LNCAP (cell line): ENCODE data around the gene OASL.

Source experiments
- TF ChIP-seq, protein P1 (sequence below): fragments of 450-650 bp; IDR thresholded peaks from 2 replicates; pipeline ENCODE4 v1.5.1; 2017; ENCODE audit warnings: mild to moderate bottlenecking

The OASL gene

DNA sequence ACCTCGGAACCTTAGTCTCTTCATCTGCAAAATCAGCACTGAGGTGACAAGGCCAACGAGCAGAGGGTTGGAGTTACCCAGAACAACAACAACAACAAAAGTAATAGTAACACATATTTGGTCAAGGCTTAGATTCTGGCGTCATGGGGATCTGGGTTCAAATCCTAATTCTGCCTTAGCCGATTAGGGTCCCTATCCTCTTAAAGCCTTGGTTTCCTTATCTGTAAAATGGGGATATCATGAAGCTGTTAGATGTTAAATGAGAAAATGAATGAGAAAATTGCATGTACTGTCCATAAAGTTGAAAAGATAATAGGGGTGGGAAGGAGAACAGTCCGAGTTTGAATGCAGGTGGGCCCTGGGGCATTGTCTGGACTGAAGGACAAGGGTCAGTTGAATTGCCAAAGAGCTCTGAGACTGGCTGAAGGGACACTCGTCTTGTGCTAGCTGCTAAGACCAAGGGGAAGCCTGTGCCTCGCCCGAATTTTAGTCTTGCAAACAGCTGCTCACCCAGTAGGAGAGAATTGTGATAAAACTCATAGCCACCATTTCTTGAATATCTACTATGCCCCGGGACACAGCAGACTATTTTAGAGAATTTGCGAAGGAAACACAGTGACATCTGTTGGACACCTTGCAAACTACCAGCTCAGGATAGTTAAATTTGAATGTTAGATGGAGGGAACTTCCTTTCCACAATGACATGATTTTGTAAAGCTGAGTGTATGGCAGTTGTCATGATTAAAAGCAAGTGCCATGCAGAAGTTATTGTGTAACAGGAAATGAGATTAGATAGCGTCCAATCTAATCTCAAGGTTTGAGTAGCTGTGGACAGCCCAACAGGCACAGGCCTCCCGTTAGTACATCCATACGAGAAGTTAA lies 67.5 kb downstream of the OASL start:
- TF ChIP-seq, protein P1, sequence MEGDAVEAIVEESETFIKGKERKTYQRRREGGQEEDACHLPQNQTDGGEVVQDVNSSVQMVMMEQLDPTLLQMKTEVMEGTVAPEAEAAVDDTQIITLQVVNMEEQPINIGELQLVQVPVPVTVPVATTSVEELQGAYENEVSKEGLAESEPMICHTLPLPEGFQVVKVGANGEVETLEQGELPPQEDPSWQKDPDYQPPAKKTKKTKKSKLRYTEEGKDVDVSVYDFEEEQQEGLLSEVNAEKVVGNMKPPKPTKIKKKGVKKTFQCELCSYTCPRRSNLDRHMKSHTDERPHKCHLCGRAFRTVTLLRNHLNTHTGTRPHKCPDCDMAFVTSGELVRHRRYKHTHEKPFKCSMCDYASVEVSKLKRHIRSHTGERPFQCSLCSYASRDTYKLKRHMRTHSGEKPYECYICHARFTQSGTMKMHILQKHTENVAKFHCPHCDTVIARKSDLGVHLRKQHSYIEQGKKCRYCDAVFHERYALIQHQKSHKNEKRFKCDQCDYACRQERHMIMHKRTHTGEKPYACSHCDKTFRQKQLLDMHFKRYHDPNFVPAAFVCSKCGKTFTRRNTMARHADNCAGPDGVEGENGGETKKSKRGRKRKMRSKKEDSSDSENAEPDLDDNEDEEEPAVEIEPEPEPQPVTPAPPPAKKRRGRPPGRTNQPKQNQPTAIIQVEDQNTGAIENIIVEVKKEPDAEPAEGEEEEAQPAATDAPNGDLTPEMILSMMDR, result peak; percentile 79

DNA sequence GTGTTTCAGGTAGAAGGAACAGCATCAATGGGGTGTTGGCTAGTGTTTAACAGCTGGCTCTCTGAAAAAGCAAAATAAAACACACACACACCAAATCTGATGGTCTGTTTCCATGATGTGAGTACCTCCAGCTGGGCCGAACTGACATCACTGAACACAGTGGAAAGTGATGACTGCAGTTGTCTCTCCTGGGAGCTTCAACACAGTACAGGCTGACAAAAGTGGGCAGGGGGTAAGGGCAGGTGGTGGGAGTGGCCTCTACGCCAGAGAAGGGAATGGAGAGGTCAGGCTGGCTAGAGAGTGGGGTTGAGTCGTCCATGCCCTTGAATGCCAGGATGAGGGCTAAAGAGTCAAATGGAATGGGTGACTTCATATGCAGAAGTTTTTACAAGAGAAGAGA lies 68.7 kb downstream of the OASL start:
- TF ChIP-seq, protein P1, result no peak
